Colon (tissue), 2 donors: ENCODE results near the gene HDGFL2.

Experiments
- FAIRE-seq: peaks from 2 replicates; lab custom pipeline; 2012; peaks lifted over from hg19 to GRCh38; lab: Jason Lieb, UNC
- donor health status: control.
- donor health status: control.

The HDGFL2 gene

DNA sequence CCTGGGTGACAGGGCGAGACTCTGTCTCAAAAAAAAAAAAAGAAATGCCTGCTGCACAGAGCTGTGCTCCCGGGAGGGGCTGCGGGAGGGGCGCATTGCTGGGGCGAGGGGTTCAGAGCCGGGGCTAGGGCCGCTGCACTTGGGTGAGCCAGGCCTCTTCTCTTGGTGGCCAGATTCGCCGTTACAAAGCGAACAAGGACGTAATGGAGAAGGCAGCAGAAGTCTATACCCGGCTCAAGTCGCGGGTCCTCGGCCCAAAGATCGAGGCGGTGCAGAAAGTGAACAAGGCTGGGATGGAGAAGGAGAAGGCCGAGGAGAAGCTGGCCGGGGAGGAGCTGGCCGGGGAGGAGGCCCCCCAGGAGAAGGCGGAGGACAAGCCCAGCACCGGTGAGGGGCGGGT is 27.2 kb downstream of the HDGFL2 start:
- no peak for FAIRE-seq

DNA sequence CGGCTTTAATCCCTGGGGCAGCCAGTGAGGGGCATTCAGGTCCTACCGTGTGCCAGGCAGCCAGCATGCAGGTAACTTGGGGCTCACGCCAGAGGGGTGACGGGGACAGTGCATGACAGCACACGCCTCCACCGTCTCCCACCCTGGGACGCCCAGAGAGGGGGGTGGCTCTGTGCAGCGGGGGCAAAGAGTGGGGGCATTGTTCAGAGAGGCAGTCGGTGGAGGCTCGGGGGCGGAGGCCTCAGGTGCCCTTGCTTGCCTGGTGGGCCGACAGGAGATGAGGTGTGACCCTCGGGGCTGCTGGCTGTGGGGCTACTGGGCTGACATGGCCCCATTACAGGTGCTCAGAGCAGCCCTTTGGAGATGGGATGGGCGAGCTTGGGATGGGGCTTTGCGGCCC is 27.8 kb downstream of the HDGFL2 start:
- FAIRE-seq: no peak

DNA sequence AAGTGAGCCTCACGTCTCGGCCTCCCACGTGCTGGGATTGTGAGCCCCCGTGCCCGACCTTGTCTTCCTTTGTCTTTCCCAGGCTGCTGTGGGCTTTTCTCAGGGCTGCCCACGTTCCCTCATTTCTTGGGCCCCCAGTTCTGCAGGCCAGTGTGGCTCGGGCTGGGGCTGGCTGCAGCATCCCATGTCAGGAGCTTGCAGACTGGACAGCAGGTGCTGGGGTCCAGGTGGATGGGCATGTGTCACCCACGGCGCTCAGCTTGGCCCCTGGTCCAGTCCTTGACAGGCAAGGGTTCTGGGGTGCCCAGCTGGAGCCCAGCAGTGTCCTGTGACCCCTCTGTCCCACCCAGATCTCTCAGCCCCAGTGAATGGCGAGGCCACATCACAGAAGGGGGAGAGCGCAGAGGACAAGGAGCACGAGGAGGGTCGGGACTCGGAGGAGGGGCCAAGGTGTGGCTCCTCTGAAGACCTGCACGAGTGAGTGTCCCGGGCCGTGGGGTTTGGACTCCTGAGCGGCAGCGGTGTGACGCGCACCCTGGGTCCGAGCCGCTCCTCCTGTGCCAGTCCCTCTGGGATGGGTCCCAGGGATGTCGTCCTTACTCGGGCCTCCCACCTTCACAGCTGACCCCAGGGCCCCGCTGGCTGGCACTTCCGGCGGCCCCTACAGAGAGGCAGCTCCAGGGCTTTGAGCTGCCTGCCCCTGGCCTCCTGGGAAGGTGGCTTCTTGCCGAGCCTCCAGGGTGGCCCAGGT is 28.9 kb downstream of the HDGFL2 start:
- no peak for FAIRE-seq

DNA sequence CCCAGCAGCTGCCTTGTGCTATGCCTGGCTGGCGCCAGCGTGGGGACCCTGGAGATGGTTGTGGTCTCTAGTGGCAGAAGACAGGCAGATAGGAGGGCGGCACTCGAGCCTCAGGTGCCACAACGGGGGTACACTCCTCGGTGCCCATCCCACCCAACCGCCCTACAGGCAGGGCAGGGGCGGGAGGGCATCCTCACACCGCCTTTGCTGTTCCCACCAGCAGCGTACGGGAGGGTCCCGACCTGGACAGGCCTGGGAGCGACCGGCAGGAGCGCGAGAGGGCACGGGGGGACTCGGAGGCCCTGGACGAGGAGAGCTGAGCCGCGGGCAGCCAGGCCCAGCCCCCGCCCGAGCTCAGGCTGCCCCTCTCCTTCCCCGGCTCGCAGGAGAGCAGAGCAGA is 29.6 kb downstream of the HDGFL2 start:
- no peak for FAIRE-seq

- FAIRE-seq: no peak
Measured at GRCh38 chr19:4502282-4503131, 30.4 kb downstream of the HDGFL2 start.

GRCh38 chr19:4503132-4503824 is 31.2 kb downstream of the HDGFL2 start:
- no peak for FAIRE-seq

DNA sequence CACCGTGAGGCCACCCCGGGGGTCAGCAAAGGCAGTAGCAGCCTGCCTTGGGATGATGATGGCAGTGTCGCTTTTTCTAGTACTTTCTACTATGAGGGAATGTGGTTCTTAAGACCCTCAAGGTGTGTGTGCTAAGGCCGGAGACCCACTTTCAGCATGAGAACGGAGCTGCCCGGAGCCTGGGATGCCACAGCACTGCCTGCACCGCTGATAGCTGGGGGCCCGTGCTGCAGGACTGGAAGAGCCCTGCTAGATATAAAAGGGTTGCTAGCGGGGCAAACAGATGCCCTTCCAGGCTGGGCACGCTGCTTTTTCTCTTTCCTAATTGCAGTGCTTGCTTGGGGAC is 31.7 kb downstream of the HDGFL2 start:
- FAIRE-seq: no peak

DNA sequence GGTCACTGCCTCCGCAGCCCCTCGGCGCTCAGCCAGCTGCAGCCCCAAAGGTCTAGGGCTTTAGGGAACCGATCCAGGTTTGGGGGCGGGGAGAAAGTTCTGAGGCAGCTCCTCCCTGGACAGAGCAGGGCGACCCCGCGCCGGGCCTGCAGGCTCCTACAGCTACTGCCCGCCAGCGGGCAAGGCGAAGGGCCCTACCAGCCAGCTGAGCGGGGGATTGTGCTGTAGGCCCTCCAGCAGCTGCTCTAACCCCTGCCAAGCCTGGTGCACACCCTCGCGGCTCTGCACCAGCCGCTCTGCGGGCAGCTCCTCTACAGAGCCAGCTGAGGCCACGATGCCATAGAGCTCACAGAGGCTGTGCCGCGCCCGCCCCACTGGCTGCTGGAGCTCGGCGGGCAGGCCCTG is 32.2 kb downstream of the HDGFL2 start:
- FAIRE-seq: no peak

GRCh38 chr19:4504891-4505569 is 32.9 kb downstream of the HDGFL2 start:
- no peak for FAIRE-seq

DNA sequence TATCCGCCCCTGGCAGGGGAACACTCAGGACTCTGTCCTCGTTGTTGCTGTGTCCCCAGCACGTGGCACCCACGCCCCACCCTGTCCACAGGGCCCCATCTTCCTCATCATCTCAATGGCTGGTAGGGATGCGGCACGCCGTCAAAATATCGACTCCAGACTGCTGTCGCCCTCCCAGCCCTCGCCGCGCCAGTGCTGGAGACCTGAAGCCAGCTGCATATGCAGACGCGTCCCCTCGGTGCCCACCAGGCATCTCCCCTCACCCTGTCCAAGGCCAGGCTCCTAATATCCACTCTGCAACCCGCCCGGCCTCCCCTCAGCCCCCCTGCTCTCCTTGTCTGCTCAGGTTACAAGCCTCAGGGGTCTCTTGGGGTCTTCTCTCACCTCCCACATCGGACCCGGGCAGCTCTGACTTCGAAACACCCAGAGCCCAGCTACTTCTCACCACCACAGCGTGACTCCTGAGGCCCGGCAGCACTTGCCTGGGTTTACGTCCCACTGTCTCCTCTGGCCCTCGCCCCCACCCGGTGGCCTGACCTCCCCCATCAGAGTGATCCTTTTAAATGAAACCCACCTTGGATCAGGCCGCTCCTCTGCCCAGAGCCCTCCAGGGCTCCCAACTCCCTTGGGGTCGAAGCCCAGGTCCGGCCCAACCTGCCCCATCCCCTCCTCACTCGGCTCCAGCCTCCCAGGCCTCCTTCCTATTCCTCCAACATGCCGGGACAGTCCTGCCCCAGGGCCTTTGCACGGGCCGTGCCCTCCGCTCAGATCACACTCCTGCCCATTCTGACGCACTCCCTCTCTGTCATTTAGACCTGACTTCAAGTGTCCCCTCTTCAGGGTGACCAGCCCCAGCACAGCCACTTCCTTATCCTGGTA is 33.7 kb downstream of the HDGFL2 start:
- FAIRE-seq: no peak

GRCh38 chr19:4506449-4507149 is 34.5 kb downstream of the HDGFL2 start:
- no peak for FAIRE-seq

- FAIRE-seq: no peak
Measured at GRCh38 chr19:4507150-4507452, 35.0 kb downstream of the HDGFL2 start.

GRCh38 chr19:4507804-4508203 is 35.7 kb downstream of the HDGFL2 start:
- no peak for FAIRE-seq

DNA sequence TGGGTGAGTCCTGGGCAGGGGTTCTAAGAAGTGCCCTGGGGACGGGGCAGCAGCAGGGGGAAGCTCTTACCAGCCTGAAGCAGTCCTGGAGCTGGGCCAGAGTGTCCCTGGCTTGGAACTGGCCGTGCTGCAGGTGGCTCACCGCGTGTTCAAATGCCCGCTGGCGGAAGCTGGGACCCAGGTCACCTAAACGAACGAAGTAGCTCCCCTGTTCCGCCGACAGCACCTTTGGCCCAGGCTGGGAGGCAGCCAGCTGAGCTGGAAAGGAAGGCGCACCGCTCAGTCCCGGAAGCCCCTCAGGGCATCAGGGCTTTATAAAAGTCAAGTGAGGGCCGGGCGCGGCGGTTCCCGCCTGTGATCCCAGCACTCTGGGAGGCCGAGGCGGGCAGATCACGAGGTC is 36.6 kb downstream of the HDGFL2 start:
- no peak for FAIRE-seq

GRCh38 chr19:4510435-4511255 is 38.5 kb downstream of the HDGFL2 start:
- FAIRE-seq: no peak

- no peak for FAIRE-seq
Measured at GRCh38 chr19:4511300-4512054, 39.4 kb downstream of the HDGFL2 start.

GRCh38 chr19:4512070-4512469 is 40.0 kb downstream of the HDGFL2 start:
- no peak for FAIRE-seq

DNA sequence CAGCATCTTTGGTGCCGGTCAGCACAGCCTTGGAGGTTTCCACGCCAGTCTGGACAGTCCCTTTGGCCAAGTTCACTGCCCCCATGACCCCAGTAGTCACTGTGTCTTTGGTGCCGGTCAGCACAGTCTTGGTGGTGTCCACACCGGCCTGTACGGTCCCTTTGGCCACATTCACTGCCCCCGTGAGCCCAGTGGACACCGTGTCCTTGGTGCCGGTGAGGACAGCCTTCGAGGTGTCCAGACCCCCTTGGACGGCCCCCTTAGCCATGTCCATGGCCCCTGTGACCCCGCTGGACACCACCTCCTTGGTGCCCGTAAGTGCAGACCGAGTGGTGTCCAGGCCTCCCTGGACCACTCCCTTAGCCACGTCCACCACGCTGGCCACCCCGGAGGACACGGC is 41.2 kb downstream of the HDGFL2 start:
- no peak for FAIRE-seq

DNA sequence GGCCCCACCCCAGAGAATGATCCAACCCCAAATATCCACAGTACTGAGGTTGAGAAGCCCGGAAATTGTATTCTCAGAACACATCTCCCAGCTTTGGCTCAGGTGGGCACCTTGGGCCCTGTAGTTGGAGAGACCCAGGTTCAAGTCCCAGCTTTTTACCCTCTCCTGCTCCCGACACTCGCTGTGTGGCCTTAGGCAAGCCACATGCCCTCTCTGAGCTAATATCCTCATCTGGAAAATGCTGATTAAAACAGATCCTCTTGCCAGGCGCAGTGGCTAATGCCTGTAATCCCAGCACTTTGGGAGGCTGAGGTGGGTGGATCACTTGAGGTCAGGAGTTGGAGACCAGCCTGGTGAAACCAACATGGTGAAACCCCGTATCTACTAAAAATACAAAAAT is 43.6 kb downstream of the HDGFL2 start:
- FAIRE-seq: no peak
